Germinal center (tissue), 1 donor: ENCODE results near the gene ZNF646.

ENCODE experiments used
- DNase-seq: peaks from one replicate; pipeline ENCODE4 v3.0.0; 2012; ENCODE audit warnings: mixed read lengths, low spot score

ZNF646 gene

GRCh38 chr16:31063843-31064611 lies 10.2 kb upstream of the ZNF646 start:
- DNase-seq: no peak

GRCh38 chr16:31064882-31065461 lies 9.2 kb upstream of the ZNF646 start:
- DNase-seq: no peak

GRCh38 chr16:31067342-31067741 lies 6.9 kb upstream of the ZNF646 start:
- no peak for DNase-seq

- DNase-seq: no peak
Observed at GRCh38 chr16:31071861-31072260, 2.4 kb upstream of the ZNF646 start.

GRCh38 chr16:31072540-31073141 lies 1.6 kb upstream of the ZNF646 start:
- peak; percentile 42 for DNase-seq

- peak; percentile 88 for DNase-seq
Observed at GRCh38 chr16:31073142-31073969, 866 bp upstream of the ZNF646 start.

- DNase-seq: no peak
Observed at GRCh38 chr16:31074814-31075183, 577 bp downstream of the ZNF646 start.

GRCh38 chr16:31076319-31076718 lies 2.1 kb downstream of the ZNF646 start:
- no peak for DNase-seq

- DNase-seq: no peak
Observed at GRCh38 chr16:31077024-31077423, 2.8 kb downstream of the ZNF646 start.

- DNase-seq: no peak
Observed at GRCh38 chr16:31077592-31078396, 3.6 kb downstream of the ZNF646 start.

- DNase-seq: no peak
Observed at GRCh38 chr16:31078597-31079341, 4.5 kb downstream of the ZNF646 start.

- DNase-seq: no peak
Observed at GRCh38 chr16:31079342-31079944, 5.2 kb downstream of the ZNF646 start.

- DNase-seq: no peak
Observed at GRCh38 chr16:31080035-31080629, 5.9 kb downstream of the ZNF646 start.

GRCh38 chr16:31080756-31081419 lies 6.7 kb downstream of the ZNF646 start:
- DNase-seq: no peak

- no peak for DNase-seq
Observed at GRCh38 chr16:31081428-31082351, 7.5 kb downstream of the ZNF646 start.

- no peak for DNase-seq
Observed at GRCh38 chr16:31082368-31083045, 8.3 kb downstream of the ZNF646 start.

- DNase-seq: no peak
Observed at GRCh38 chr16:31083081-31083480, 8.9 kb downstream of the ZNF646 start.

GRCh38 chr16:31083556-31083955 lies 9.3 kb downstream of the ZNF646 start:
- DNase-seq: no peak
